ENCODE data around the gene FOXO3.

DNA sequence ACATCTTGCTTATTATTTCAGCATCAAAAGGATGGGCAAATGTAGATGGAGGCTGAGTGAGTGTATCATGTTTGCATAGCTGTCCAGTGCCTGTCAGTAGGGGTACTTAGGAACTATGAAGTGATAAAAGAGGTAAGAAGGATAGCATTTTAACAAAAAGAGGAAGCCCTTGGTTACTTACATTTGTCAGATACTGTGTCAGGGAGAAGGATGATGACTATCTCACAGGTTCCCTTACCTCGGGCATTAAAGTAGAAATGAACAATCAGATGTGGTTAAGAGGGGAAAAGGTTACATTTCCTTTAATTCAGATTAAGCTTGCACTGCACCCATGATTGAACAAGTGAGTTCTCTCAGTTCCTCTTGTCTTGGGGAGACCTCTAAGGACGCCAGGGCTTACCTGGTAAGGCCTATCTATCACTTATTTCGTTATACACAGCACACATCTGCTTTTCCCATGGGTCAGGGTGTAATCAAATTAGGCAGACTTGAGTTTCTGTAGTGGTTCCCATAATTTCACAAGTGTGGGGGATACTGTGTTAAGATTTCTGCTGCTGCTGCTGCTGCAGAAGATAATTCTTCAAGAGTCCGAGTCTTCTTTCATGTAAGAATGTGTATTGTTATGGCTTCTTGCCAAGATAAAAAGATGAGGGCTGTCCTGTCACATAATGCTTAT is 4.5 kb downstream of the FOXO3 start:
- TF ChIP-seq, protein P1, sequence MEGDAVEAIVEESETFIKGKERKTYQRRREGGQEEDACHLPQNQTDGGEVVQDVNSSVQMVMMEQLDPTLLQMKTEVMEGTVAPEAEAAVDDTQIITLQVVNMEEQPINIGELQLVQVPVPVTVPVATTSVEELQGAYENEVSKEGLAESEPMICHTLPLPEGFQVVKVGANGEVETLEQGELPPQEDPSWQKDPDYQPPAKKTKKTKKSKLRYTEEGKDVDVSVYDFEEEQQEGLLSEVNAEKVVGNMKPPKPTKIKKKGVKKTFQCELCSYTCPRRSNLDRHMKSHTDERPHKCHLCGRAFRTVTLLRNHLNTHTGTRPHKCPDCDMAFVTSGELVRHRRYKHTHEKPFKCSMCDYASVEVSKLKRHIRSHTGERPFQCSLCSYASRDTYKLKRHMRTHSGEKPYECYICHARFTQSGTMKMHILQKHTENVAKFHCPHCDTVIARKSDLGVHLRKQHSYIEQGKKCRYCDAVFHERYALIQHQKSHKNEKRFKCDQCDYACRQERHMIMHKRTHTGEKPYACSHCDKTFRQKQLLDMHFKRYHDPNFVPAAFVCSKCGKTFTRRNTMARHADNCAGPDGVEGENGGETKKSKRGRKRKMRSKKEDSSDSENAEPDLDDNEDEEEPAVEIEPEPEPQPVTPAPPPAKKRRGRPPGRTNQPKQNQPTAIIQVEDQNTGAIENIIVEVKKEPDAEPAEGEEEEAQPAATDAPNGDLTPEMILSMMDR (optimal IDR thresholded peaks at IDR 0.05 in 1 of 3, IDR thresholded peaks at IDR 0.05 in 1 of 3, conservative IDR thresholded peaks at IDR 0.05 in 1 of 3; ENCODE audit: extremely low read depth in 1 of 3, insufficient read depth in 2 of 3, low read length in 3 of 3) = no peak
- no peak for TF ChIP-seq EZH2 (IDR thresholded peaks at IDR 0.05; ENCODE audit: low read length)
